SK-N-MC (cell line): ENCODE measurements around the gene FBLL1.

Experiments used
- DNase-seq: peaks from one replicate; pipeline ENCODE4 v3.0.0-alpha.2; 2011; ENCODE audit warnings: low read depth, low spot score
- H3K27ac ChIP-seq: fragments of 200-600 bp; sonication (generic); 2 replicates; pipeline ENCODE4 v1.5.1; 2016; ENCODE audit warnings: mixed run types
- H3K36me3 ChIP-seq: fragments of 200-600 bp; sonication (generic); 2 replicates; pipeline ENCODE4 v1.6.1; 2017; ENCODE audit warnings: antibody characterized with exemption, low read length, mixed read lengths; ENCODE audit not compliant: insufficient read depth
- H3K4me3 ChIP-seq: fragments of 200-600 bp; sonication (generic); 2 replicates; pipeline ENCODE4 v1.5.1; 2016
- H3K9ac ChIP-seq: fragments of 200-600 bp; sonication (generic); 2 replicates; pipeline ENCODE4 v1.8.0; 2017; ENCODE audit warnings: mixed run types, mixed read lengths; ENCODE audit not compliant: insufficient read length
- H3K9me3 ChIP-seq: fragments of 200-600 bp; sonication (generic); 2 replicates; pipeline ENCODE4 v1.6.1; 2017; ENCODE audit warnings: low read depth, mild to moderate bottlenecking, antibody characterized with exemption, low read length, moderate library complexity, mixed read lengths
- EZH2 ChIP-seq: fragments of 200-600 bp; sonication (generic); IDR thresholded peaks from one replicate; pipeline ENCODE4 v1.6.1; 2017; ENCODE audit warnings: antibody characterized with exemption
- FOXP2 ChIP-seq: optimal IDR thresholded peaks from 2 replicates; pipeline ENCODE3; 2011; ENCODE audit warnings: mild to moderate bottlenecking, moderate library complexity; ENCODE audit not compliant: insufficient read depth; ENCODE audit errors: extremely low read length, control extremely low read depth
- POLR2AphosphoS5 ChIP-seq: IDR thresholded peaks from 2 replicates; pipeline ENCODE4 v1.6.1; 2012; ENCODE audit warnings: mild to moderate bottlenecking, low read depth, low read length, borderline replicate concordance

The FBLL1 gene

DNA sequence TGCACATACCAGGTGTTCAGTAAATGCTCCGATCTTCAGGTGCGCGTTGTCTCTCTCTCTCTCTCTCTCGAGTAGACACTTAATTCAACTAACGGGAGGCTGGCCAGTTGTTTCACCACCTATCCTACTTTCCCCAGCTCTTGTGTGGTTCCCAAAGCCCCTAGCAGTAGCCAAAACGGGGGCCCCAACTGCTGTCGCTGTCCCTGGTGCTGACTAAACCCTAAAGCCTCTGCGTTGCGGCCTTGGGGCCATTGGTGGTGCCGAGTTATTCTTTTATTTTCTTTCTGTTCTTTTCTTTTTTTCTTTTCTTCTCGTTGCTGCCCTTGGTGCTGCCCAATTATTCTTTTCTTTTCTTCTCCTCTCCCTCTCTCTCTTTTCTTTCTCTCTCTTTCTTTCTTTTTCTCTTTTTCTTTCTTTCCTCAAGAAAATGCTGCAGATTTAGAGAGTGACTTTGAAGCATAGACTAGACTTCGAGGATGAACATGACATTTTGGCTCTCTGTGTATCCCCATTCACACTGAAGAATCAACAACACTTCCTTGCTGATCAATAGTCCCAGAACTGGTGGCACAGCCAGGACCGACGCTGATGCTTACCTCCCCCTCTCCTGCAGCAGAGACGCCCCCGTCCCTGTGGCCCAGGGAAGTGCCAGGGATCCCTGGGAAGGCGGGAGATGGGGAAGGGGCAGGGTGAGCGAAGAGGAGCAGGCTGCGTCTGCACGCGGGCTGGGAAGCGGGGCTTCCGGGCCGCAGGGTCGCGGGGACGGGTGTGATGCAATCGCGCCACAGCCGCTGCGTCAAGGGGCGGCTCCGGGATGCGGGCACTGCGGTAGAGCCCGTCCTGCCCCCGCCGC is at the start of gene FBLL1:
Gene FBLL1, plus strand, starts transcription at position 785 of the 853 bp plus-strand sequence. CDS start 200 bp downstream, outside the sequence.
- TF ChIP-seq FOXP2: no peak
- TF ChIP-seq POLR2AphosphoS5: no peak
- no peak for TF ChIP-seq EZH2
- H3K9me3 ChIP-seq: no peaks in the 10 kb centered on the region
- no peak for DNase-seq
- no peak within 1 kb of the TSS for H3K27ac ChIP-seq
- H3K9ac ChIP-seq: no peak within 1 kb of the TSS
- no peaks in the 10 kb centered on the region for H3K36me3 ChIP-seq
- H3K4me3 ChIP-seq: peak within 1 kb of the TSS; percentile 49

DNA sequence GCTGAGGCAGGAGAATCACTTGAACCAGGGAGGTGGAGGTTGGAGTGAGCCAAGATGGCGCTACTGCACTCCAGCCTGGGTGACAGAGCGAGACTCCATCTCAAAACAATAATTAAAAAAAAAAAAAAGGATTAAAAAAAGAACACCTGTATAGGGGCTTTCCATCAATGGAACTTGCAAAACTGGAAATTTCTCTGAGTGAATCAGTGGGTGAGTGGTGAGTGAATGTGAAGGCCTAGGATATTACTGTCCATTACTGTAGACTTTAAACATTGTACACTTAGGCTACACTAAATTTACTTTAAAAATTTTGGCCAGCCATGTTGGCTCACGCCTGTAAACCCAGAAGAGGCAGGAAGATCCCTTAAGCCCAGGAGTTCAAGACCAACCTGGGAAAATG is 48.5 kb upstream of the FBLL1 start:
- DNase-seq: no peak
- no peak overlapping the region for H3K27ac ChIP-seq
- H3K9me3 ChIP-seq: no peaks in the 10 kb centered on the region
- no peak overlapping the region for H3K4me3 ChIP-seq
- no peak overlapping the region for H3K9ac ChIP-seq
- TF ChIP-seq FOXP2: no peak
- no peak for TF ChIP-seq EZH2
- H3K36me3 ChIP-seq: no peaks in the 10 kb centered on the region

DNA sequence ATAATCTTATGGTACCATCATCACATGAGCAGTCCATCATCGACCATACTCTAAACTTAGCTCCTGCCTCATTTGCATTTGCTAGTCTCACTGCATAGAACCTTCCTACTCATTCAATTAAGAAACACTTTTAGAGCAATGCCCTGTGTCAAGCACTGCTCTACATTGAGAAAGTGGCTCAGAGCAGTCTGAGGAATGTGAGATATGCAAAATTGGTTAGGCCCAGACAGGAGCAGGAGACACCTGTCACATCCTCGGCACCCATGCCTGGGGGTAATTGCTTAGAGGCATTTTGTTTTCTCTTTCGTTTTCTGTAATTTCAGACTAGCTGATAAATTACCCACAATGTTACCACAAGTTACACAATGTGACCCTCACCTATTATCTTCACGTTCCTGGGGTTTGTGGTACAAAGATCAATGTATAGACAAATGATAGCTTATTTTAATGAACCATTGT is 47.7 kb upstream of the FBLL1 start:
- Histone ChIP-seq H3K36me3 (no peaks in the 10 kb centered on the region), H3K27ac (no peak overlapping the region), H3K4me3 (no peak overlapping the region), H3K9me3 (no peaks in the 10 kb centered on the region), H3K9ac (no peak overlapping the region)
- no peak for TF ChIP-seq POLR2AphosphoS5
- no peak for TF ChIP-seq FOXP2
- no peak for TF ChIP-seq EZH2
- DNase-seq: no peak

DNA sequence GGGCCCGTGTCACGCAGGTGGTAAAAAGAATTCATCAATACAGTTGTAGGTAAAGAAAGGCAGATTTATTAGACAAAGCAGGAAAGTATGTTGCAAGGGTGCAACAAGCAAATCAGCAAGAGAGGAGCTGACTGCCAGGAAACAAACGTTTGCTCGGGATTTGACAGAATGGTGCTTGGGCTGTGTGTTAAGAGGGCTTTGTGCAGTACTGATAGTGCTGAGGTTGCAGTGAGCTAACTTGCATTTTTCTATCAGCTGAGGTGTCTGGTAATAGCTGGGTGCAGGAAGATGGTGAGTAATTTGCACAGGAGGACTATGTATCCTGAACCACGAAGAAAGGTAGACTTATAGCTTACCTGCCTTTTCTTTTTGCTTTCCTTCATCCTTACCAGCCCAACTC is 46.7 kb upstream of the FBLL1 start:
- Histone ChIP-seq H3K9ac (no peak overlapping the region), H3K4me3 (no peak overlapping the region), H3K36me3 (no peaks in the 10 kb centered on the region), H3K9me3 (no peaks in the 10 kb centered on the region), H3K27ac (no peak overlapping the region)
- TF ChIP-seq POLR2AphosphoS5: no peak
- no peak for TF ChIP-seq FOXP2
- TF ChIP-seq EZH2: no peak
- no peak for DNase-seq

DNA sequence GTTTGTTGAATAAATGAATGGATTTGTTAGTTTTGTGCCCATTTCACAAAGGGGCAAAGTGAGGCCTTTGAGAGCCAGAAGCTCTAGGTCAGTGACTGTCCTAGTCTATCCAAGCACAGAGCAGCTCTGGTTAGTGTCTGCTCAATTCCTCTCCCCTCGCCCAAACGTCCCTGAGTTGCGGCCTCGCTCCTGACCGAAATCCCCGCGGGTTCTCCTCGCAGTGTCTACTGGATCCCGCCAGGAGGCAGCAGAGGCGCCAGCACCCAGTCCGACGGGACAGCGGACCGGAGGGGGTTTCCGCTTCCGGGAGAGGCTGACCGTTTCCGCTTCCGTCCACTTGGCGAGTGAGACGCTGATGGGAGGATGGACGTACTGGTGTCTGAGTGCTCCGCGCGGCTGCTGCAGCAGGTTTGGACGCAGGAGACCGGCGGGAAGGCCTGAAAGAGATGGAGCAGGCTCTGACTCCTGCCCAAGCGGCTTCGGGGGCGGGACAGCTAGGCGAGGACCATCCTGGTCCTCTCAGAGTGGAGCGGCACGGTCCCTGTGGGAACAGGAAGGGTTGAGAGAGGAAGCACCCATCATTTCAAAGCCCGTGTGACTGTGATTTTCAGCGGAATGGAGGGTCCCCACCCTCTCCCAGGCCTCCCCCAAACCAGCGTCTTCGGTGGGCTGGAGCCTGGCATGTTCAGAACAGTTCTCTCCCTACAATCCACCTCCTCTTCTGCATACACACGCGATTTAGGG is 42.8 kb upstream of the FBLL1 start, which contains the start of gene RARS1:
Gene RARS1, plus strand, starts transcription at position 336 of the 744 bp plus-strand sequence. Its CDS starts 28 bp downstream, at position 364.
- Histone ChIP-seq H3K9ac (peak within 1 kb of the TSS; percentile 96), H3K9me3 (no peaks in the 10 kb centered on the region), H3K36me3 (peaks cover 35% of the 10 kb centered on the region), H3K4me3 (peak within 1 kb of the TSS; percentile 86), H3K27ac (no peak within 1 kb of the TSS)
- DNase-seq: peak; percentile 32
- TF ChIP-seq FOXP2 (peak; percentile 48), EZH2 (no peak), POLR2AphosphoS5 (peak; percentile 99)

DNA sequence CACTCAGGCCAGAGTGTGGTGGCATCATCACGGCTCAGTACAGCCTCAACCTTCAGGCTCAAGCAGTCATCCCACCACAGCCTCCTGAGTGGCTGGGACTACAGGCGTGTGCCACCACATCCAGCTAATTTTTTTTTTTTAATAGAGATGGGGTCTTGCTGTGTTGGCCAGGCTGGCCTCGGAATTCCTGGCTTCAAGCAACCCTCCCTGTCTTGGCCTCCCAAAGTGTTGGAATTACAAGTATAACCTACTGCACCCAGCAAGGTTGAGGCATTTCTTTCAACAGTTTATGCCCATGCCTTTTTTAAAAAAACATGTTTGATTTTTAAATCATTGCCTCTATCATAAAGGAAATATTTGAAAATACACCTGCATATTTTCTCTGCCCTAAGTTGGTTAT is 40.0 kb upstream of the FBLL1 start:
- H3K4me3 ChIP-seq: no peak overlapping the region
- TF ChIP-seq EZH2: no peak
- TF ChIP-seq POLR2AphosphoS5: no peak
- no peak for TF ChIP-seq FOXP2
- H3K9me3 ChIP-seq: no peaks in the 10 kb centered on the region
- no peak for DNase-seq
- H3K9ac ChIP-seq: no peak overlapping the region
- H3K27ac ChIP-seq: no peak overlapping the region
- H3K36me3 ChIP-seq: peaks cover 61% of the 10 kb centered on the region

DNA sequence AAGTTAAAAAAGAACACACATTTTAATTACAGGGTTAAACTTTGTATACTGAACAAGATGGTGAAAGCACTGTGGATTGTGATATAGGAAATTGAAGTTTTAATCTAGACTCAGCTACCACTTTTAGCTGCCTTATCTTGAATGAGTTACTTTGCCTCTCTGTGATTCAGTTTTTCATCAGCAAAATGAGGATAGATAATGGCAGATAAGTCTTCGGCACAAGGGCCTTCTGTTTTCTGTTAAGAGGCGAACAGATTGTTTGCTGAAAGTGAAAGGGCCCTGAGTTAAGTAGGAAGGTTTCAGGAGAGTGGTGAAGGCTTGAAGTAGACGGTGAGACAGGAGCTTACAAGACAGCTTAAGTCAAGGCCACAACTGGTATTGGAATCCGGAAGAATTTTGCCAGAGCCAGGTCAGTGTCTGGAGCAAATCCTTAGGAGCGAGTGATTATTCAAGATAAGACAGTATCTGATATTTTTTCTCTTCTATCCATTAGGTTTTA is 35.0 kb upstream of the FBLL1 start:
- H3K36me3 ChIP-seq: peaks cover 82% of the 10 kb centered on the region
- H3K9ac ChIP-seq: no peak overlapping the region
- no peak overlapping the region for H3K4me3 ChIP-seq
- no peak for DNase-seq
- no peaks in the 10 kb centered on the region for H3K9me3 ChIP-seq
- no peak overlapping the region for H3K27ac ChIP-seq
- no peak for TF ChIP-seq EZH2

DNA sequence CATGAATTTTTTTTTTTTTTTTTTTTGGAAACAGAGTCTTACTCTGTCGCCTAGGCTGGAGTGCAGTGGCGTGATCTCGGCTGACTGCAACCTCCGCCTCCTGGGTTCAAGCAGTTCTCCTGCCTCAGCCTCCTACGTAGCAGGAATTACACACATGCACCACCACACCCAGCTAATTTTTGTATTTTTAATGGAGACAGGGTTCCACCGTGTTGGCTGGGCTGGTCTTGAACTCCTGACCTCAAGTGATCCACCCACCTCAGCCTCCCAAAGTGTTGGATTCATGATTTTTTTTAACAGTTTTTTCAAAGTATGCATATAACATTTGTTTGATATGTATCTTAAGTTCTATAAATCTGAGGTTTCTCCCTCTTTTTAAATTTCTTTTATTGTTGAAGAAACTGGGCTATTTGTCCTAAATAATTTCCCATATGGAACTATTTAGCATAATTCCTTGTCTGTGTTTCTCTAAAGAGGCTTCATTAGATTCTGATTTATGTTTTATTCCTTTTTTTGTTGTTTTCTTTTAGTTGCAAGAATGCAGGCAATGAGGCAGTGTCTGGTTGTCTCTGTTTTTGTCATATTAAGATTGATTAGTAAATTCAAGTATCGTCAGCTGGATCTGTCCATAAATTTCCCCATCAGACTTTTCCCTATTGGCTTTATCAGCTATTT is 26.4 kb upstream of the FBLL1 start:
- Histone ChIP-seq H3K4me3 (no peak overlapping the region), H3K36me3 (peaks cover 58% of the 10 kb centered on the region), H3K9ac (no peak overlapping the region), H3K9me3 (no peaks in the 10 kb centered on the region), H3K27ac (no peak overlapping the region)
- TF ChIP-seq FOXP2: no peak
- TF ChIP-seq POLR2AphosphoS5: no peak
- no peak for TF ChIP-seq EZH2
- DNase-seq: no peak
